T-cell (primary cell): ENCODE data around the gene AMOTL2. TPM values are rescaled to one million over a fixed set of nuclear protein-coding genes. Genes with fewer than 3 reads are reported as not detected.

Experiments used
- ATAC-seq, 4 experiments: fragments of 200-7000 bp in 3 of 4; fragments of 150-1000 bp in 1 of 4; cut with Tn5 transposase; replicated peaks in 1 of 4; 1 replicate in 3 of 4; 2 replicates in 1 of 4; pipeline ENCODE4 v1.10.0; 2021; ENCODE audit warnings: moderate library complexity in 3 of 4, mild to moderate bottlenecking in 2 of 4, moderate number of reproducible peaks in 1 of 4
- CTCF ChIA-PET, 2 donors: fragments of 300-600 bp; sonication (Branson Sonifier 250); formaldehyde crosslinking; loops; one replicate each; lab custom pipeline; 2022; ENCODE audit warnings: antibody characterized with exemption in 2 of 2; lab: Charles Lee
- POLR2A ChIA-PET, 2 donors: fragments of 300-600 bp; sonication (Branson Sonifier 250); formaldehyde crosslinking; loops; one replicate each; lab custom pipeline; 2022; ENCODE audit warnings: antibody characterized with exemption in 2 of 2; lab: Charles Lee
- DNase-seq, 35 experiments: peaks; one replicate each; pipeline versions ENCODE4 v3.0.0 to v3.0.0-alpha.2; 2013 to 2023
- H3K27ac ChIP-seq: one replicate; pipeline ENCODE4 v1.5.1; 2013; ENCODE audit warnings: low read length
- H3K27me3 ChIP-seq, 2 experiments: replicated peaks in 1 of 2; 1 replicate in 1 of 2; 2 replicates in 1 of 2; pipeline versions ENCODE4 v1.6.1 to v1.7.0; 2013; ENCODE audit warnings: low read length in 1 of 2, mixed read lengths in 1 of 2; ENCODE audit not compliant: control insufficient read depth in 2 of 2, insufficient read depth in 2 of 2; ENCODE audit errors: extremely low read depth in 1 of 2
- H3K36me3 ChIP-seq, 2 donors: 1 replicate in 1 of 2; 2 replicates in 1 of 2; pipeline versions ENCODE4 v1.6.1 to v1.7.0; 2013; ENCODE audit warnings: low read length in 1 of 2; ENCODE audit not compliant: control insufficient read depth in 2 of 2, insufficient read depth in 1 of 2; ENCODE audit errors: extremely low read depth in 1 of 2
- H3K4me1 ChIP-seq, 2 experiments: 1 replicate in 1 of 2; 2 replicates in 1 of 2; pipeline versions ENCODE4 v1.6.1 to v1.7.0; 2013; ENCODE audit warnings: low read length in 2 of 2, mixed read lengths in 1 of 2; ENCODE audit not compliant: insufficient read depth in 2 of 2, control insufficient read depth in 1 of 2; ENCODE audit errors: extremely low read depth in 1 of 2
- H3K4me3 ChIP-seq, 2 donors: 1 replicate in 1 of 2; 2 replicates in 1 of 2; pipeline versions ENCODE4 v1.5.1 to v1.7.0; 2013; ENCODE audit warnings: mild to moderate bottlenecking in 2 of 2, low read length in 1 of 2, moderate library complexity in 1 of 2; ENCODE audit not compliant: control insufficient read depth in 1 of 2; ENCODE audit errors: extremely low read depth in 1 of 2
- H3K9me3 ChIP-seq: 2 replicates; pipeline ENCODE4 v1.7.0; 2013
- H3K27ac Mint-ChIP-seq, 2 donors: one replicate each; pipeline ENCODE4 v1.8.0; 2020 to 2021; ENCODE audit warnings: mild to moderate bottlenecking in 2 of 2, mixed read lengths in 2 of 2
- H3K27me3 Mint-ChIP-seq, 2 donors: one replicate each; pipeline ENCODE4 v1.8.0; 2021 to 2022; ENCODE audit warnings: mixed read lengths in 2 of 2
- H3K36me3 Mint-ChIP-seq: one replicate; pipeline ENCODE4 v1.8.0; 2021; ENCODE audit warnings: mixed read lengths
- H3K4me1 Mint-ChIP-seq, 3 donors: one replicate each; pipeline ENCODE4 v1.8.0; 2020 to 2022; ENCODE audit warnings: mixed read lengths in 3 of 3, mild to moderate bottlenecking in 1 of 3
- H3K4me3 Mint-ChIP-seq, 3 donors: one replicate each; pipeline ENCODE4 v1.8.0; 2020 to 2022; ENCODE audit warnings: mild to moderate bottlenecking in 3 of 3, mixed read lengths in 3 of 3, moderate library complexity in 3 of 3
- H3K9me3 Mint-ChIP-seq, 3 donors: one replicate each; pipeline ENCODE4 v1.8.0; 2020 to 2022; ENCODE audit warnings: mixed read lengths in 3 of 3
- WGBS: methylation state at CpG from one replicate; pipeline ENCODE4 v1.1.5; 2013; ENCODE audit warnings: missing lambda C conversion rate; ENCODE audit not compliant: insufficient coverage; 5-methylcytosine and 5-hydroxymethylcytosine counted together
- total RNA-seq, 35 experiments: library from RNA in 6 of 35; stranded (reverse) in 6 of 35; fragments of 120-200 nt in 1 of 35; gene quantifications; one replicate each; pipeline versions ENCODE4 v1.2.1 to v1.2.4 and lab custom pipeline; 2013 to 2026

AMOTL2 gene
- total RNA-seq, 5 donors from 2014 or later (not counting 1 experiment from before 2014, with no cell fraction given): 0.20 to 0.96 (median 0.76) TPM; not detected in 2

- no peak overlapping the region for H3K4me3 Mint-ChIP-seq
- no peaks in the 10 kb centered on the region for H3K4me1 ChIP-seq
- 93% methylated on average over 3 of the region's 5 CpGs for whole genome bisulfite sequencing
- no peaks in the 10 kb centered on the region for H3K36me3 ChIP-seq
- peaks cover 0 to 3% of the 10 kb centered on the region in 2 experiments for H3K27me3 ChIP-seq
- H3K27ac Mint-ChIP-seq: no peak overlapping the region
- no peaks in the 10 kb centered on the region for H3K9me3 ChIP-seq
- DNase-seq: no peak
- ChIA-PET CTCF (no interaction called here), POLR2A (no interaction called here)
- peaks cover 0 to 7% (median 2%) of the 10 kb centered on the region in 3 donors for H3K4me1 Mint-ChIP-seq
- no peak overlapping the region for H3K4me3 ChIP-seq
- H3K27ac ChIP-seq: no peak overlapping the region
- peaks cover 0 to 8% (median 8%) of the 10 kb centered on the region in 3 donors for H3K9me3 Mint-ChIP-seq
- no peaks in the 10 kb centered on the region for H3K27me3 Mint-ChIP-seq
- no peak for ATAC-seq
- H3K36me3 Mint-ChIP-seq: no peaks in the 10 kb centered on the region
Measured at GRCh38 chr3:134351427-134351826, 22.8 kb downstream of the AMOTL2 start.

GRCh38 chr3:134350861-134351311 is 23.4 kb downstream of the AMOTL2 start:
- H3K9me3 ChIP-seq: no peaks in the 10 kb centered on the region
- 79% methylated on average over 4 of the region's 4 CpGs for WGBS
- no peaks in the 10 kb centered on the region for H3K4me1 ChIP-seq
- ATAC-seq (no peak), DNase-seq (no peak)
- ChIA-PET POLR2A (no interaction called here), CTCF (no interaction called here)
- Mint-ChIP-seq H3K36me3 (no peaks in the 10 kb centered on the region), H3K27ac (no peak overlapping the region), H3K4me1 (peaks cover 0 to 7% (median 2%) of the 10 kb centered on the region in 3 donors), H3K4me3 (no peak overlapping the region), H3K9me3 (peaks cover 0 to 12% (median 11%) of the 10 kb centered on the region in 3 donors), H3K27me3 (no peaks in the 10 kb centered on the region)
- H3K4me3 ChIP-seq: no peak overlapping the region
- no peak overlapping the region for H3K27ac ChIP-seq
- no peaks in the 10 kb centered on the region for H3K36me3 ChIP-seq
- H3K27me3 ChIP-seq: peaks cover 0 to 3% of the 10 kb centered on the region in 2 experiments

GRCh38 chr3:134350266-134350665 is 24.0 kb downstream of the AMOTL2 start:
- WGBS: 78% methylated on average over 2 of the region's 3 CpGs
- Mint-ChIP-seq H3K4me3 (no peak overlapping the region), H3K27me3 (no peaks in the 10 kb centered on the region), H3K4me1 (peaks cover 0 to 7% (median 2%) of the 10 kb centered on the region in 3 donors), H3K9me3 (peaks cover 0 to 12% (median 11%) of the 10 kb centered on the region in 3 donors), H3K27ac (no peak overlapping the region), H3K36me3 (no peaks in the 10 kb centered on the region)
- POLR2A ChIA-PET: no interaction called here
- Histone ChIP-seq H3K4me3 (no peak overlapping the region), H3K9me3 (no peaks in the 10 kb centered on the region), H3K27me3 (peaks cover 0 to 8% of the 10 kb centered on the region in 2 experiments), H3K4me1 (no peaks in the 10 kb centered on the region), H3K36me3 (no peaks in the 10 kb centered on the region), H3K27ac (no peak overlapping the region)
- DNase-seq: no peak
- CTCF ChIA-PET: no interaction called here
- no peak for ATAC-seq

- Histone ChIP-seq H3K36me3 (no peaks in the 10 kb centered on the region), H3K4me3 (no peak overlapping the region), H3K9me3 (no peaks in the 10 kb centered on the region), H3K27me3 (peaks cover 0 to 8% of the 10 kb centered on the region in 2 experiments), H3K4me1 (no peaks in the 10 kb centered on the region), H3K27ac (no peak overlapping the region)
- WGBS: 91% methylated on average over 4 of the region's 4 CpGs
- Mint-ChIP-seq H3K4me1 (peaks cover 0 to 7% (median 2%) of the 10 kb centered on the region in 3 donors), H3K4me3 (no peak overlapping the region), H3K36me3 (no peaks in the 10 kb centered on the region), H3K9me3 (peaks cover 0 to 12% (median 11%) of the 10 kb centered on the region in 3 donors), H3K27me3 (no peaks in the 10 kb centered on the region), H3K27ac (no peak overlapping the region)
- ChIA-PET POLR2A (no interaction called here), CTCF (no interaction called here)
- ATAC-seq (no peak), DNase-seq (no peak)
Measured at GRCh38 chr3:134348524-134348923, 25.7 kb downstream of the AMOTL2 start.

- H3K9me3 ChIP-seq: no peaks in the 10 kb centered on the region
- ATAC-seq (no peak), DNase-seq (no peak)
- H3K9me3 Mint-ChIP-seq: peaks cover 0 to 12% (median 11%) of the 10 kb centered on the region in 3 donors
- ChIA-PET CTCF (no interaction called here), POLR2A (no interaction called here)
- peaks cover 0 to 8% of the 10 kb centered on the region in 2 experiments for H3K27me3 ChIP-seq
- no peaks in the 10 kb centered on the region for H3K27me3 Mint-ChIP-seq
- no peak overlapping the region for H3K4me3 ChIP-seq
- H3K27ac Mint-ChIP-seq: no peak overlapping the region
- no peaks in the 10 kb centered on the region for H3K36me3 Mint-ChIP-seq
- peaks cover 0 to 7% (median 2%) of the 10 kb centered on the region in 3 donors for H3K4me1 Mint-ChIP-seq
- no peak overlapping the region for H3K4me3 Mint-ChIP-seq
- no CpG with 5 or more reads among the region's 3 CpGs for WGBS
- no peaks in the 10 kb centered on the region for H3K36me3 ChIP-seq
- H3K27ac ChIP-seq: no peak overlapping the region
- no peaks in the 10 kb centered on the region for H3K4me1 ChIP-seq
Measured at GRCh38 chr3:134347551-134347950, 26.7 kb downstream of the AMOTL2 start.

GRCh38 chr3:134346744-134347143 is 27.5 kb downstream of the AMOTL2 start:
- no peaks in the 10 kb centered on the region for H3K36me3 ChIP-seq
- H3K27me3 Mint-ChIP-seq: no peaks in the 10 kb centered on the region
- no peaks in the 10 kb centered on the region for H3K4me1 ChIP-seq
- H3K4me3 ChIP-seq: no peak overlapping the region
- no peak for ATAC-seq
- no peaks in the 10 kb centered on the region for H3K9me3 ChIP-seq
- peaks cover 0 to 12% (median 11%) of the 10 kb centered on the region in 3 donors for H3K9me3 Mint-ChIP-seq
- ChIA-PET POLR2A (no interaction called here), CTCF (interaction anchor here in 1 of 2 donors (0.5 kb wide), 1 partner anchor 66 kb away, joined by 5 read pairs; no protein-coding TSS in a partner anchor)
- WGBS: no CpG with 5 or more reads among the region's 1 CpG
- peaks cover 0 to 2% (median 0%) of the 10 kb centered on the region in 3 donors for H3K4me1 Mint-ChIP-seq
- peaks cover 0 to 8% of the 10 kb centered on the region in 2 experiments for H3K27me3 ChIP-seq
- no peak for DNase-seq
- no peaks in the 10 kb centered on the region for H3K36me3 Mint-ChIP-seq
- no peak overlapping the region for H3K4me3 Mint-ChIP-seq
- no peak overlapping the region for H3K27ac Mint-ChIP-seq
- no peak overlapping the region for H3K27ac ChIP-seq
